BE2C (cell line): Measurements from ENCODE around the gene PROX2.

Experiments used
- DNase-seq: peaks from one replicate; pipeline ENCODE4 v3.0.0-alpha.2; 2020
- H3K27me3 ChIP-seq: fragments of 250-450 bp; sonication (Bioruptor Pico); 2 replicates; pipeline ENCODE4 v1.5.1; 2020; ENCODE audit warnings: mild to moderate bottlenecking
- H3K36me3 ChIP-seq: fragments of 250-450 bp; sonication (Bioruptor Pico); 2 replicates; pipeline ENCODE4 v1.5.1; 2020; ENCODE audit warnings: mild to moderate bottlenecking
- H3K4me1 ChIP-seq: fragments of 250-450 bp; sonication (Bioruptor Pico); 2 replicates; pipeline ENCODE4 v1.5.1; 2020
- H3K4me3 ChIP-seq: 2 replicates; pipeline ENCODE4 v1.5.1; 2011; ENCODE audit warnings: low read depth, low read length
- H3K9me3 ChIP-seq: fragments of 250-450 bp; sonication (Bioruptor Pico); 2 replicates; pipeline ENCODE4 v1.5.1; 2020
- TF ChIP-seq, protein P1 (sequence below): IDR thresholded peaks from 2 replicates; pipeline ENCODE4 v1.5.1; 2012; ENCODE audit warnings: mild to moderate bottlenecking, low read depth, low read length

PROX2 gene

DNA sequence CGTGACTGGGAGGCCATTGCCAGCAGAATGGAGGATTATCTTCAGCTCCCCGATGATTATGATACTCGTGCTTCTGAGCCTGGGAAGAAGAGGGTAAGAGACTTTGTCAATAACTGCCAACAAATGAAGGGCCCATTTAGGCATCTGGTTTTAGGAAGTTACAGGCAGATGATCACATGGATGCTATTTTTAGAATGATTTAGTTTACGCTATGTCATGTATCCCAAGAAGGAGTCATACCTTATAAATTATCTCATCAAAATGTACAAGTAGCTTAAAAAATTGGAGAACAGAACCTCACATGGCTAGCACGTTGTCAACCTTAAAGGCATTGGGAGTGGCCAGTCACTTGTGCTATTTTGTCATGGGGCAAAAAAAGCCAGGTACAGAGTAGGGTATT is 46.7 kb downstream of the PROX2 start:
- Histone ChIP-seq H3K4me1 (no peaks in the 10 kb centered on the region), H3K36me3 (peaks cover 27% of the 10 kb centered on the region), H3K27me3 (no peaks in the 10 kb centered on the region), H3K9me3 (no peaks in the 10 kb centered on the region), H3K4me3 (no peak overlapping the region)
- no peak for DNase-seq
- TF ChIP-seq, protein P1, sequence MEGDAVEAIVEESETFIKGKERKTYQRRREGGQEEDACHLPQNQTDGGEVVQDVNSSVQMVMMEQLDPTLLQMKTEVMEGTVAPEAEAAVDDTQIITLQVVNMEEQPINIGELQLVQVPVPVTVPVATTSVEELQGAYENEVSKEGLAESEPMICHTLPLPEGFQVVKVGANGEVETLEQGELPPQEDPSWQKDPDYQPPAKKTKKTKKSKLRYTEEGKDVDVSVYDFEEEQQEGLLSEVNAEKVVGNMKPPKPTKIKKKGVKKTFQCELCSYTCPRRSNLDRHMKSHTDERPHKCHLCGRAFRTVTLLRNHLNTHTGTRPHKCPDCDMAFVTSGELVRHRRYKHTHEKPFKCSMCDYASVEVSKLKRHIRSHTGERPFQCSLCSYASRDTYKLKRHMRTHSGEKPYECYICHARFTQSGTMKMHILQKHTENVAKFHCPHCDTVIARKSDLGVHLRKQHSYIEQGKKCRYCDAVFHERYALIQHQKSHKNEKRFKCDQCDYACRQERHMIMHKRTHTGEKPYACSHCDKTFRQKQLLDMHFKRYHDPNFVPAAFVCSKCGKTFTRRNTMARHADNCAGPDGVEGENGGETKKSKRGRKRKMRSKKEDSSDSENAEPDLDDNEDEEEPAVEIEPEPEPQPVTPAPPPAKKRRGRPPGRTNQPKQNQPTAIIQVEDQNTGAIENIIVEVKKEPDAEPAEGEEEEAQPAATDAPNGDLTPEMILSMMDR, result no peak

DNA sequence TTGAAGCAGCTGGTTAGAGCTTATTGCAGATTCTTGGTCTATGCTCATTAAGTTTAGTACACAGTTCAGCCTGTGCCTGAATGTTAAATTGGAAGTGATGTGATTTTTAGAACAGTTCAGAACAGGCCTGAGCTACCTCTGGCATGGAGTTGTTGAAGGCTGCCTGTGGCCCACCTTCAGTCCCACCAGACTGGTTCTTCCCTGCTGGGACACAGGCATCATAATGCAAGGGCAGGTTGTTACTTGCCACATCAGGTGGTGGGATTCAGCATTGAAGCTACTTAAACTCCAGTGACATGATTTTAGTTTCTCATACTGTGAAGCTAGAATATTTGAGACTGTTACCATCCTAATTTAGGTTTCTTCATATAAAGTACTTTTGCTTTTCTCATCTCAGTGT is 49.4 kb downstream of the PROX2 start:
- no peaks in the 10 kb centered on the region for H3K27me3 ChIP-seq
- TF ChIP-seq, protein P1, result no peak
- H3K4me1 ChIP-seq, result peaks cover 3% of the 10 kb centered on the region
- no peaks in the 10 kb centered on the region for H3K9me3 ChIP-seq
- H3K4me3 ChIP-seq, result no peak overlapping the region
- H3K36me3 ChIP-seq, result peaks cover 34% of the 10 kb centered on the region
- DNase-seq, result no peak
